HCT116 (cell line): ENCODE data around the gene NTN5. TPM values are rescaled to one million over a fixed set of nuclear protein-coding genes. Genes with fewer than 3 reads are reported as not detected.

Experiments used
- ATAC-seq: fragments of 200-7000 bp; cut with Tn5 transposase; 2 replicates; pipeline ENCODE4 v1.9.1; 2020; ENCODE audit warnings: mild to moderate bottlenecking, moderate library complexity
- BruUV-seq: library from RNA; stranded (reverse); fragments of 400-500 nt; replicated peaks from 2 replicates; lab custom pipeline; 2021; lab: Mats Ljungman, UMichigan
- CTCF ChIA-PET: fragments of 300-600 bp; sonication (Branson Sonifier 250); formaldehyde crosslinking; loops from one replicate; lab custom pipeline; 2021; ENCODE audit warnings: antibody characterized with exemption; lab: Charles Lee
- POLR2A ChIA-PET: fragments of 300-600, 350-600 bp; sonication (Branson Sonifier 250); formaldehyde crosslinking; loops from one replicate; lab custom pipeline; 2021; ENCODE audit warnings: antibody characterized with exemption; lab: Charles Lee
- RAD21 ChIA-PET, 2 experiments: fragments of 300-600 bp; sonication (Branson Sonifier 250); formaldehyde crosslinking; loops; one replicate each; lab custom pipeline; 2023; ENCODE audit warnings: low total read pairs in 2 of 2; ENCODE audit not compliant: uncharacterized antibody in 2 of 2, unreplicated experiment in 2 of 2, low non-redundant PET in 1 of 2; lab: Charles Lee
- DNase-seq: peaks from one replicate; pipeline ENCODE4 v3.0.0-alpha.2; 2010; ENCODE audit warnings: low read depth, low spot score
- H2AFZ ChIP-seq: fragments of 200-600 bp; shearing (Covaris generic), sonication (generic); 2 replicates; pipeline ENCODE4 v1.6.1; 2017; ENCODE audit warnings: low read depth, mixed run types, mixed read lengths, antibody characterized with exemption, low read length; ENCODE audit not compliant: poor library complexity, severe bottlenecking
- H3K27ac ChIP-seq: 2 replicates; pipeline ENCODE4 v1.5.1; 2012; ENCODE audit warnings: low read depth, low read length
- H3K27me3 ChIP-seq: fragments of 200-600 bp; sonication (generic); 2 replicates; pipeline ENCODE4 v1.6.1; 2016; ENCODE audit warnings: mixed run types, low read length, mixed read lengths; ENCODE audit not compliant: insufficient read depth
- H3K36me3 ChIP-seq, 2 experiments: fragments of 200-500 bp in 1 of 2; fragments of 200-600 bp in 1 of 2; sonication (Bioruptor generic) in 1 of 2; sonication (generic) in 1 of 2; 2 replicates each; pipeline versions ENCODE4 v1.5.1 to v1.6.1; 2014 to 2016; ENCODE audit warnings: low read length in 2 of 2, inconsistent platforms in 1 of 2, mixed read lengths in 1 of 2, mixed run types in 1 of 2; ENCODE audit not compliant: insufficient read depth in 2 of 2, control insufficient read depth in 1 of 2
- H3K4me1 ChIP-seq, 2 experiments: fragments of 200-600 bp in 1 of 2; sonication (generic) in 1 of 2; 2 replicates each; pipeline versions ENCODE4 v1.5.1 to v1.6.1; 2012 to 2017; ENCODE audit warnings: low read length in 2 of 2, inconsistent platforms in 1 of 2, mild to moderate bottlenecking in 1 of 2, mixed read lengths in 1 of 2, mixed run types in 1 of 2, moderate library complexity in 1 of 2; ENCODE audit not compliant: insufficient read depth in 2 of 2, control insufficient read depth in 1 of 2
- H3K4me2 ChIP-seq: fragments of 200-600 bp; sonication (generic); 2 replicates; pipeline ENCODE4 v1.6.1; 2017; ENCODE audit warnings: mixed run types, low read length, mixed read lengths
- H3K4me3 ChIP-seq, 2 experiments: fragments of 200-600 bp in 1 of 2; sonication (generic) in 1 of 2; replicated peaks in 1 of 2; 2 replicates each; pipeline ENCODE4 v1.5.1; 2011 to 2016; ENCODE audit warnings: low read length in 2 of 2, control low read depth in 1 of 2, low read depth in 1 of 2, mild to moderate bottlenecking in 1 of 2, mixed read lengths in 1 of 2, mixed run types in 1 of 2
- H3K79me2 ChIP-seq: fragments of 200-600 bp; sonication (generic); 2 replicates; pipeline ENCODE4 v1.6.1; 2017; ENCODE audit warnings: mild to moderate bottlenecking, mixed run types, low read length, moderate library complexity, mixed read lengths; ENCODE audit not compliant: insufficient read depth
- H3K9ac ChIP-seq: fragments of 200-600 bp; sonication (generic); 2 replicates; pipeline ENCODE4 v1.6.1; 2016; ENCODE audit warnings: low read length, mixed read lengths
- H3K9me2 ChIP-seq: fragments of 200-600 bp; sonication (generic), shearing (Covaris generic); 2 replicates; pipeline ENCODE4 v1.6.1; 2017; ENCODE audit warnings: mixed run types, mild to moderate bottlenecking, moderate library complexity; ENCODE audit not compliant: insufficient read depth
- H3K9me3 ChIP-seq, 2 experiments: fragments of 200-500 bp in 1 of 2; fragments of 200-600 bp in 1 of 2; sonication (Bioruptor generic) in 1 of 2; sonication (generic) in 1 of 2; 2 replicates each; pipeline ENCODE4 v1.6.1; 2014 to 2017; ENCODE audit warnings: low read length in 2 of 2, mixed read lengths in 2 of 2, inconsistent platforms in 1 of 2, low read depth in 1 of 2, mild to moderate bottlenecking in 1 of 2, mixed run types in 1 of 2, moderate library complexity in 1 of 2; ENCODE audit not compliant: control insufficient read depth in 1 of 2, insufficient read depth in 1 of 2
- H4K20me1 ChIP-seq: fragments of 200-600 bp; sonication (generic), shearing (Covaris generic); 2 replicates; pipeline ENCODE4 v1.6.1; 2017; ENCODE audit warnings: mixed run types, mild to moderate bottlenecking, moderate library complexity; ENCODE audit not compliant: insufficient read depth
- CBX3 ChIP-seq: IDR thresholded peaks from 2 replicates; pipeline ENCODE4 v1.6.1; 2012; ENCODE audit warnings: low read depth
- ELF1 ChIP-seq: IDR thresholded peaks from 2 replicates; pipeline ENCODE4 v1.6.1; 2012; ENCODE audit warnings: low read depth, borderline replicate concordance
- EZH2 ChIP-seq: fragments of 200-600 bp; sonication (generic); IDR thresholded peaks from 2 replicates; pipeline ENCODE4 v1.6.1; 2017; ENCODE audit warnings: antibody characterized with exemption, mixed run types
- FOSL1 ChIP-seq: IDR thresholded peaks from 2 replicates; pipeline ENCODE4 v1.6.1; 2012; ENCODE audit warnings: low read depth
- POLR2AphosphoS5 ChIP-seq: IDR thresholded peaks from 2 replicates; pipeline ENCODE4 v1.6.1; 2011; ENCODE audit warnings: mild to moderate bottlenecking, low read depth, low read length, moderate library complexity
- RAD21 ChIP-seq: IDR thresholded peaks from 2 replicates; pipeline ENCODE4 v1.6.1; 2012; ENCODE audit warnings: low read depth, mild to moderate bottlenecking
- REST ChIP-seq: IDR thresholded peaks from 2 replicates; pipeline ENCODE4 v1.6.1; 2012; ENCODE audit warnings: low read depth
- SIN3A ChIP-seq: IDR thresholded peaks from 2 replicates; pipeline ENCODE4 v1.6.1; 2012; ENCODE audit warnings: low read depth
- TCF7L2 ChIP-seq: IDR thresholded peaks from 2 replicates; pipeline ENCODE4 v1.7.0; 2011; ENCODE audit warnings: borderline replicate concordance, inconsistent platforms; ENCODE audit not compliant: insufficient read depth, insufficient read length; ENCODE audit errors: extremely low read depth
- YY1 ChIP-seq: IDR thresholded peaks from 2 replicates; pipeline ENCODE4 v1.6.1; 2011; ENCODE audit warnings: low read length, low read depth, moderate library complexity, mild to moderate bottlenecking; ENCODE audit not compliant: insufficient replicate concordance; ENCODE audit errors: extremely low read depth
- ZFX ChIP-seq: fragments of 450-650 bp; IDR thresholded peaks from 2 replicates; pipeline ENCODE4 v1.6.1; 2017
- ZNF274 ChIP-seq: fragments of 200-500 bp; sonication (Bioruptor generic); IDR thresholded peaks from 2 replicates; pipeline ENCODE4 v1.6.1; 2014; ENCODE audit warnings: mild to moderate bottlenecking, low read depth, low read length, inconsistent platforms
- intact Hi-C: fragments of 100-400 bp; cut with micrococcal nuclease; formaldehyde crosslinking; loops from 2 replicates; pipeline ENCODE4 v1.10.0; 2022
- total RNA-seq: library from RNA; stranded (reverse); gene quantifications from one replicate; pipeline ENCODE4 v1.2.1, GENCODE V29; 2021; ENCODE audit not compliant: unreplicated experiment
- TF ChIP-seq, protein P1 (sequence below), 3 experiments: fragments of 200-600 bp in 1 of 3; sonication (generic) in 1 of 3; IDR thresholded peaks in 2 of 3; conservative IDR thresholded peaks in 1 of 3; 2 replicates each; pipeline ENCODE4 v1.5.1; 2012 to 2017; ENCODE audit warnings: low read depth in 2 of 3, low read length in 2 of 3, antibody characterized with exemption in 1 of 3, borderline replicate concordance in 1 of 3, control low read depth in 1 of 3, mild to moderate bottlenecking in 1 of 3, mixed read lengths in 1 of 3, mixed run types in 1 of 3, moderate library complexity in 1 of 3; ENCODE audit not compliant: insufficient read depth in 1 of 3

NTN5 gene
- total RNA-seq, 1 experiment from 2014 or later = 3.1 TPM

GRCh38 chr19:48670699-48671445, 1.9 kb downstream of the NTN5 start (continued):
- TF ChIP-seq, protein P1, sequence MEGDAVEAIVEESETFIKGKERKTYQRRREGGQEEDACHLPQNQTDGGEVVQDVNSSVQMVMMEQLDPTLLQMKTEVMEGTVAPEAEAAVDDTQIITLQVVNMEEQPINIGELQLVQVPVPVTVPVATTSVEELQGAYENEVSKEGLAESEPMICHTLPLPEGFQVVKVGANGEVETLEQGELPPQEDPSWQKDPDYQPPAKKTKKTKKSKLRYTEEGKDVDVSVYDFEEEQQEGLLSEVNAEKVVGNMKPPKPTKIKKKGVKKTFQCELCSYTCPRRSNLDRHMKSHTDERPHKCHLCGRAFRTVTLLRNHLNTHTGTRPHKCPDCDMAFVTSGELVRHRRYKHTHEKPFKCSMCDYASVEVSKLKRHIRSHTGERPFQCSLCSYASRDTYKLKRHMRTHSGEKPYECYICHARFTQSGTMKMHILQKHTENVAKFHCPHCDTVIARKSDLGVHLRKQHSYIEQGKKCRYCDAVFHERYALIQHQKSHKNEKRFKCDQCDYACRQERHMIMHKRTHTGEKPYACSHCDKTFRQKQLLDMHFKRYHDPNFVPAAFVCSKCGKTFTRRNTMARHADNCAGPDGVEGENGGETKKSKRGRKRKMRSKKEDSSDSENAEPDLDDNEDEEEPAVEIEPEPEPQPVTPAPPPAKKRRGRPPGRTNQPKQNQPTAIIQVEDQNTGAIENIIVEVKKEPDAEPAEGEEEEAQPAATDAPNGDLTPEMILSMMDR (IDR thresholded peaks at IDR 0.05 in 2 of 3, conservative IDR thresholded peaks at IDR 0.05 in 1 of 3; ENCODE audit: borderline replicate concordance in 1 of 3, insufficient read depth in 1 of 3, low read depth in 2 of 3, low read length in 2 of 3) = no peak
- TF ChIP-seq TCF7L2 (no peak), SIN3A (no peak), CBX3 (no peak)

DNA sequence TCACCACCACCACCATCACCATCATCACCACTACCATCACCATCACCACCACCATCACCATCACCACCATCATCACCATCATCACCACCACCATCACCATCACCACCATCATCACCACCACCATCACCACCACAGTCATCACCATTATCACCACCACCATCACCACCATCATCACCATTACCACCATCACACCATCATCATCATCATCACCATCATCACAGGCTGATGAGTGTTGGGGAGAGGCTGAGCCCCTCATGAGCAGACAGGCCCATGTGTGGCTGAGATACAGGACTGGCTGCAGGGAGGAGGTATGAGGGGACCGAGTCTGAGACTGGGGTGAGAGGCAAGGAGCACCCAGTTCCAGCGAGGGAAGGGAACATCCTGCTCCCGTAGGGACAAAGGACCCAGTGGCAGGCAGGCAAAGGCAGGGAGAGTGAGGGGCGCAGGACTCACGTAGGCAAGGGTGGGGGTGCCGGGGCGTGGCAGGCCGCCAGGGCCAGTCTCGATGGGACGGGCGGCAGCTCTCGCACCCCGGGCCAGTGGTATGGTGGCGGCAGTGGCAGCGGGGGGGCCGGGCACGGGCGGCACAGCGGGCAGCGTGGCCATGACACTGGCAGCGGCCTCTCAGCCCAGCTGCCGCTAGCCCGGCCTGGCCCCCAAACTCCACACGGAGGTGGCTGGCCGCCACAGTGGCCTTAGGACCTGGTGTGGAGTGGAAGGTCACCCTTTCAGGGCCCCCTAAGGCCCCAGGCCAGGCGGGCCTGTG, 2.7 kb downstream of the NTN5 start:
- H3K4me1 ChIP-seq = peaks cover 1 to 4% of the 10 kb centered on the region in 2 experiments; a peak in 3 of 4 replicates
- CTCF ChIA-PET = no interaction called here
- BruUV-seq = no TSS peak
- no peak overlapping the region for H3K27ac ChIP-seq
- intact Hi-C loops = no loop called here
- H2AFZ ChIP-seq = no peak overlapping the region
- no peaks in the 10 kb centered on the region for H3K9me3 ChIP-seq
- POLR2A ChIA-PET = no interaction called here
- no peaks in the 10 kb centered on the region for H3K36me3 ChIP-seq
- RAD21 ChIA-PET = no interaction called here
- DNase-seq (no peak), ATAC-seq (no peak)
- H3K79me2 ChIP-seq = no peaks in the 10 kb centered on the region
- no peak overlapping the region for H3K4me2 ChIP-seq
- no peaks in the 10 kb centered on the region for H3K27me3 ChIP-seq
- H3K9me2 ChIP-seq = no peaks in the 10 kb centered on the region
- TF ChIP-seq REST (no peak), YY1 (no peak), ZNF274 (no peak), SIN3A (no peak), TCF7L2 (no peak), FOSL1 (no peak), POLR2AphosphoS5 (no peak), ELF1 (no peak), CBX3 (no peak), ZFX (no peak), EZH2 (no peak), RAD21 (no peak)
- no peak overlapping the region for H3K4me3 ChIP-seq
- H3K9ac ChIP-seq = no peak overlapping the region
- H4K20me1 ChIP-seq = no peaks in the 10 kb centered on the region
